HepG2 (cell line): ENCODE measurements around the gene RBFOX1. TPM values are rescaled to one million over a fixed set of nuclear protein-coding genes. Genes with fewer than 3 reads are reported as not detected.

Experiments
- ATAC-seq: fragments of 200-7000 bp; cut with Tn5 transposase; 3 replicates; pipeline ENCODE4 v1.9.1; 2020; ENCODE audit warnings: mild to moderate bottlenecking, moderate library complexity
- BruUV-seq: library from RNA; stranded (reverse); fragments of 400-500 nt; replicated peaks from 2 replicates; lab custom pipeline; 2021; lab: Mats Ljungman, UMichigan
- CTCF ChIA-PET: fragments of 300-600 bp; formaldehyde crosslinking; extraction: SDS; loops from one replicate; lab custom pipeline; 2021; ENCODE audit warnings: low total read pairs, inconsistent platforms, low intra/inter-chr PET ratio; lab: Yijun Ruan, JAX
- POLR2A ChIA-PET: fragments of 350-600 bp; sonication (Branson Sonifier 250); formaldehyde crosslinking; loops from one replicate; lab custom pipeline; 2020; ENCODE audit warnings: antibody characterized with exemption, inconsistent platforms; lab: Yijun Ruan, JAX
- DNase-seq: peaks from one replicate; pipeline ENCODE4 v3.0.0-alpha.2; 2015; ENCODE audit warnings: low spot score
- FAIRE-seq: peaks from 3 replicates; lab custom pipeline; 2011; peaks lifted over from hg19 to GRCh38; lab: Jason Lieb, UNC
- H2AFZ ChIP-seq: one replicate; pipeline ENCODE4 v1.6.1; 2011; ENCODE audit warnings: low read length, inconsistent platforms
- H3K27ac ChIP-seq: fragments of 300-600 bp; 3 replicates; pipeline ENCODE4 v1.8.0; 2011; ENCODE audit warnings: mixed run types, mild to moderate bottlenecking, mixed read lengths, low read length, inconsistent platforms; ENCODE audit not compliant: insufficient read depth; ENCODE audit errors: extremely low read length
- H3K27me3 ChIP-seq, 2 experiments: fragments of 200-600 bp in 1 of 2; 2 replicates in 1 of 2; 3 replicates in 1 of 2; pipeline versions ENCODE4 v1.6.0 to v1.8.0; 2011; ENCODE audit warnings: low read length in 2 of 2, mild to moderate bottlenecking in 2 of 2, moderate library complexity in 2 of 2, inconsistent platforms in 1 of 2; ENCODE audit not compliant: insufficient read depth in 2 of 2, control insufficient read depth in 1 of 2
- H3K36me3 ChIP-seq, 2 experiments: fragments of 200-600 bp in 1 of 2; replicated peaks in 1 of 2; 2 replicates in 1 of 2; 3 replicates in 1 of 2; pipeline versions ENCODE4 v1.5.1 to v1.8.0; 2011; ENCODE audit warnings: low read length in 2 of 2, inconsistent platforms in 1 of 2; ENCODE audit not compliant: insufficient read depth in 2 of 2, control insufficient read depth in 1 of 2
- H3K4me1 ChIP-seq: 2 replicates; pipeline ENCODE4 v1.5.1; 2012; ENCODE audit warnings: low read length, inconsistent platforms; ENCODE audit not compliant: insufficient read depth
- H3K4me2 ChIP-seq: 2 replicates; pipeline ENCODE4 v1.6.0; 2011; ENCODE audit warnings: low read depth, low read length, inconsistent platforms
- H3K4me3 ChIP-seq, 3 experiments: fragments of 200-600 bp in 1 of 3; sonication (generic), shearing (Covaris generic) in 1 of 3; replicated peaks in 1 of 3; 2 replicates each; pipeline ENCODE4 v1.5.1; 2011 to 2016; ENCODE audit warnings: low read length in 3 of 3, inconsistent platforms in 2 of 3, low read depth in 2 of 3, mild to moderate bottlenecking in 2 of 3, control low read depth in 1 of 3, mixed read lengths in 1 of 3; ENCODE audit not compliant: insufficient read depth in 1 of 3
- H3K79me2 ChIP-seq: one replicate; pipeline ENCODE4 v1.6.1; 2011; ENCODE audit warnings: low read length, inconsistent platforms; ENCODE audit not compliant: insufficient read depth
- H3K9ac ChIP-seq: 2 replicates; pipeline ENCODE4 v1.6.0; 2011; ENCODE audit warnings: mild to moderate bottlenecking, low read depth, low read length, inconsistent platforms; ENCODE audit not compliant: insufficient read depth
- H3K9me3 ChIP-seq: 2 replicates; pipeline ENCODE4 v1.5.1; 2012; ENCODE audit warnings: mild to moderate bottlenecking, low read length
- H4K20me1 ChIP-seq: 2 replicates; pipeline ENCODE4 v1.6.0; 2011; ENCODE audit warnings: inconsistent platforms, mild to moderate bottlenecking, low read length, moderate library complexity; ENCODE audit not compliant: insufficient read depth
- JARID2 ChIP-seq: sonication (generic); formaldehyde crosslinking; IDR thresholded peaks from 2 replicates; pipeline ENCODE4 v1.8.1; 2023; ENCODE audit warnings: missing genetic modification reagents, inconsistent platforms; ENCODE audit not compliant: insufficient replicate concordance
- JUN ChIP-seq: sonication (generic); formaldehyde crosslinking; IDR thresholded peaks from 2 replicates; pipeline ENCODE4 v1.4.0; 2020; ENCODE audit warnings: mild to moderate bottlenecking, missing genetic modification reagents
- KAT7 ChIP-seq: IDR thresholded peaks from 2 replicates; pipeline ENCODE4 v1.6.1; 2018; ENCODE audit warnings: borderline replicate concordance, missing compliant biosample characterization
- MAFK ChIP-seq, 2 experiments: IDR thresholded peaks in 1 of 2; conservative IDR thresholded peaks in 1 of 2; 2 replicates each; pipeline ENCODE4 v1.6.1; 2011; ENCODE audit warnings: improper control_type of control experiment in 2 of 2, low read length in 2 of 2
- RCOR2 ChIP-seq: IDR thresholded peaks from 2 replicates; pipeline ENCODE4 v1.6.1; 2016; ENCODE audit warnings: missing biosample characterization, missing genetic modification reagents
- TRAFD1 ChIP-seq: sonication (generic); formaldehyde crosslinking; IDR thresholded peaks from 2 replicates; pipeline ENCODE4 v1.5.1; 2020; ENCODE audit warnings: missing genetic modification reagents, mild to moderate bottlenecking, borderline replicate concordance
- ZIK1 ChIP-seq: sonication (generic); formaldehyde crosslinking; IDR thresholded peaks from 2 replicates; pipeline ENCODE4 v1.5.0; 2020; ENCODE audit warnings: mild to moderate bottlenecking, low read depth, missing genetic modification reagents, borderline replicate concordance
- ZNF383 ChIP-seq: sonication (generic); formaldehyde crosslinking; IDR thresholded peaks from 2 replicates; pipeline ENCODE4 v1.4.0; 2020; ENCODE audit warnings: missing genetic modification reagents, mild to moderate bottlenecking, borderline replicate concordance
- WGBS: methylation state at CpG from one replicate; pipeline ENCODE4 v1.1.6; 2017; ENCODE audit warnings: low lambda C conversion rate; 5-methylcytosine and 5-hydroxymethylcytosine counted together
- in situ Hi-C: cut with HindIII; loops from 2 replicates; pipeline ENCODE4 v1.10.0; 2017; ENCODE audit warnings: low pct_unique_long_range_greater_than_20kb; ENCODE audit not compliant: extremely low pct_ligation_motif_present
- intact Hi-C: fragments of 100-400 bp; cut with micrococcal nuclease; formaldehyde crosslinking; loops from one replicate; pipeline ENCODE4 v1.10.0; 2022; ENCODE audit not compliant: unreplicated experiment
- polyA plus RNA-seq, 8 experiments: library from polyadenylated mRNA; depleted of rRNA in 3 of 8; stranded (reverse) in 7 of 8; unstranded in 1 of 8; fragments of >200 nt; fragmentation: Illumina TruSeq in 4 of 8; extraction: Trizol in 4 of 8; gene quantifications; 2 replicates each; pipeline versions ENCODE4 v1.2.1 to v1.2.3, GENCODE V29; 2011 to 2016; ENCODE audit warnings: low read depth in 4 of 8, missing spikeins in 1 of 8, mixed read lengths in 1 of 8; ENCODE audit not compliant: insufficient read depth in 1 of 8
- total RNA-seq, 5 experiments: library from RNA; depleted of rRNA; stranded (reverse); fragments of >200 nt; fragmentation: Illumina TruSeq; extraction: Trizol; gene quantifications; 2 replicates each; pipeline ENCODE4 v1.2.3, GENCODE V29; 2016; ENCODE audit warnings: low read depth in 1 of 5
- TF ChIP-seq, protein P1 (sequence below): sonication (generic); formaldehyde crosslinking; IDR thresholded peaks from 2 replicates; pipeline ENCODE4 v1.8.1; 2023; ENCODE audit warnings: mild to moderate bottlenecking, moderate library complexity, missing genetic modification reagents

The RBFOX1 gene
- total and polyA plus RNA-seq, 2 of the 13 experiments (the other 11 are each of a cell fraction or from before 2014, with no cell fraction given): not detected

- TF ChIP-seq MAFK (conservative IDR thresholded peaks at IDR 0.05 in 1 of 2, IDR thresholded peaks at IDR 0.05 in 1 of 2; ENCODE audit: low read length in 2 of 2): peak; percentile 84 to 86
These were observed 410.0 kb downstream of the RBFOX1 start (continued) for GRCh38 chr16:7742626-7743025.

GRCh38 chr16:7744546-7745264 lies 412.1 kb downstream of the RBFOX1 start:
- CTCF ChIA-PET: no interaction called here
- WGBS: 10% methylated on average over 7 of the region's 7 CpGs
- intact Hi-C loops (no loop called here), in situ Hi-C loops (no loop called here)
- H3K4me3 ChIP-seq: no peak overlapping the region
- no peak for DNase-seq
- H4K20me1 ChIP-seq: no peaks in the 10 kb centered on the region
- no peaks in the 10 kb centered on the region; a peak in 1 of 5 replicates for H3K27me3 ChIP-seq
- no peaks in the 10 kb centered on the region for H3K4me1 ChIP-seq
- H3K9ac ChIP-seq: no peak overlapping the region
- TF ChIP-seq ZIK1 (CRISPR knock-in tag): no peak
- no peaks in the 10 kb centered on the region for H3K79me2 ChIP-seq
- no peak overlapping the region for H3K4me2 ChIP-seq
- no peak for FAIRE-seq
- H3K9me3 ChIP-seq: peaks cover 40% of the 10 kb centered on the region
- H2AFZ ChIP-seq: no peak overlapping the region
- no TSS peak for BruUV-seq
- no peaks in the 10 kb centered on the region for H3K36me3 ChIP-seq
- POLR2A ChIA-PET: no interaction called here
- no peak overlapping the region for H3K27ac ChIP-seq
- ATAC-seq: no peak

DNA sequence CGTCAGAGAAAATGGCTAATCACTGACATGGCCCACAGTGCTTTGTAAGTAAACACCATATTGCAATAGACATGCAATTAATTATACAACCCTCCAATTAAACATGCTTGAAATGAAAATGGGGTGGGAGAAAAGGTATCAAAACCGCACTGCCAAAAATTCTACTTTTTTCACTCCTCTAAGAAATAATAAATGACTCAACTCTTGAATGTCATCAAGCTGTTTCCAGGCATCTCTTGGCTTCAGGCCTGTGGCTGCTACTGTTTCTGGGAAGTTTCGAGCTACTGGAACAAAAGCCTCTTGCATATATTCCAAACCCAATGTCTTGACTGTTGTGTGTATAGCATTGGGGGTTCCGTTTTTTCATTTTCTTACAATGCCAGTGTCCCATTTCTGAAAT lies 412.6 kb downstream of the RBFOX1 start:
- POLR2A ChIA-PET: no interaction called here

More for the DNA sequence above, 412.6 kb downstream of the RBFOX1 start:
- Histone ChIP-seq H3K79me2 (no peaks in the 10 kb centered on the region), H3K27ac (no peak overlapping the region), H3K27me3 (no peaks in the 10 kb centered on the region; a peak in 1 of 5 replicates), H3K4me1 (no peaks in the 10 kb centered on the region), H3K36me3 (no peaks in the 10 kb centered on the region), H4K20me1 (no peaks in the 10 kb centered on the region), H3K4me3 (no peak overlapping the region), H2AFZ (no peak overlapping the region), H3K4me2 (no peak overlapping the region), H3K9me3 (peaks cover 35% of the 10 kb centered on the region), H3K9ac (no peak overlapping the region)
- no peak for DNase-seq
- WGBS: 3% methylated on average over 4 of the region's 4 CpGs
- no peak for ATAC-seq
- BruUV-seq: no TSS peak
- no peak for FAIRE-seq
- TF ChIP-seq, protein P1, sequence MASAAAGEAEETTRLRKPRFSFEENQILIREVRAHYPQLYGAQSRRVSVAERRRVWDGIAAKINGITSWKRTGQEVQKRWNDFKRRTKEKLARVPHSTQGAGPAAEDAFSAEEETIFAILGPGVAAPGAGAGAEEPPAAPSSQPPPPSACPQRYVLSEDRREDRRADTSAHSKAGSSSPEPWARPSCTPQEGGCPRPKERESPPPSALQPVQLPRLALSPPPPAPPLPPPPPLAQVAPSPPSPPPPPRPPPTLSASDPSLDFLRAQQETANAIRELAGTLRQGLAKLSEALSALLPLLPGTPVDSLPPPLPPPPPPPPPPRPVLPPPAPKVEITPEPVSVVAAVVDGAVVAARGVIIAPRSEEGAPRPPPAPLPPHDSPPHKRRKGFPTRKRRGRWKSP (CRISPR knock-in tag): no peak
- TF ChIP-seq ZNF383 (CRISPR knock-in tag) (no peak), JUN (CRISPR knock-in tag) (no peak), RCOR2 (CRISPR knock-in tag) (no peak), JARID2 (CRISPR knock-in tag) (no peak), TRAFD1 (no peak), KAT7 (no peak)
- CTCF ChIA-PET: no interaction called here
- intact Hi-C loops: no loop called here
- in situ Hi-C loops: no loop called here
